ENCODE measurements around the gene KHNYN. TPM values are rescaled to one million over a fixed set of nuclear protein-coding genes. Genes with fewer than 3 reads are reported as not detected.

The KHNYN gene
- total and polyA plus RNA-seq, 10 donors, result 10.9 to 90.6 (median 70.5) TPM

GRCh38 chr14:24408764-24409163 is 21.0 kb upstream of the KHNYN start:
- Histone ChIP-seq H3K27ac (no peak overlapping the region), H3K4me1 (peaks cover 0 to 4% (median 0%) of the 10 kb centered on the region in 6 donors), H3K4me3 (no peak overlapping the region), H3K36me3 (peaks cover 0 to 43% (median 3%) of the 10 kb centered on the region in 6 donors), H3K9me3 (no peaks in the 10 kb centered on the region), H3K27me3 (replicated peaks in 1 of 7) (no peaks in the 10 kb centered on the region)
- WGBS, 5 donors, result 45 to 78% (median 60%) methylated on average over 1 to 3 of the region's 3 CpGs
- no peak for DNase-seq
- intact Hi-C loops (cut with DNase I; ENCODE audit: low total_unique reads), result no loop called here
- TF ChIP-seq POLR2A (IDR thresholded peaks at IDR 0.05) (no peak), CTCF (IDR thresholded peaks at IDR 0.05 in 8 of 11, conservative IDR thresholded peaks at IDR 0.05 in 3 of 11) (no peak), POLR2AphosphoS5 (IDR thresholded peaks at IDR 0.05) (no peak)

GRCh38 chr14:24409192-24409591 is 20.6 kb upstream of the KHNYN start:
- Histone ChIP-seq H3K4me1 (no peaks in the 10 kb centered on the region), H3K27ac (no peak overlapping the region), H3K36me3 (peaks cover 0 to 47% (median 8%) of the 10 kb centered on the region in 6 donors), H3K4me3 (no peak overlapping the region), H3K9me3 (no peaks in the 10 kb centered on the region), H3K27me3 (replicated peaks in 1 of 7) (no peaks in the 10 kb centered on the region)
- no peak for TF ChIP-seq POLR2A (IDR thresholded peaks at IDR 0.05)
- no peak for TF ChIP-seq CTCF (IDR thresholded peaks at IDR 0.05 in 8 of 11, conservative IDR thresholded peaks at IDR 0.05 in 3 of 11)
- TF ChIP-seq POLR2AphosphoS5 (IDR thresholded peaks at IDR 0.05), result no peak
- intact Hi-C loops (cut with DNase I; ENCODE audit: low total_unique reads), result no loop called here
- DNase-seq, result no peak
- 74 to 91% (median 83%) methylated on average over 4 to 6 of the region's 6 CpGs for WGBS, 5 donors

- H3K9me3 ChIP-seq, result no peaks in the 10 kb centered on the region
- no peak for TF ChIP-seq CTCF (IDR thresholded peaks at IDR 0.05 in 8 of 11, conservative IDR thresholded peaks at IDR 0.05 in 3 of 11)
- no peak for TF ChIP-seq POLR2A (IDR thresholded peaks at IDR 0.05)
- TF ChIP-seq POLR2AphosphoS5 (IDR thresholded peaks at IDR 0.05), result no peak
- H3K4me3 ChIP-seq, result no peak overlapping the region
- H3K36me3 ChIP-seq, result peaks cover 0 to 55% (median 12%) of the 10 kb centered on the region in 6 donors
- WGBS, 5 donors, result 87 to 96% (median 89%) methylated on average over 10 of the region's 10 CpGs
- no peak for DNase-seq
- H3K27me3 ChIP-seq (replicated peaks in 1 of 7), result no peaks in the 10 kb centered on the region
- intact Hi-C loops (cut with DNase I; ENCODE audit: low total_unique reads), result loop anchor here (10.0 kb wide), 1 partner anchor 45 kb away; the partner anchor contains the start of gene NFATC4
- H3K4me1 ChIP-seq, result no peaks in the 10 kb centered on the region
- no peak overlapping the region for H3K27ac ChIP-seq
Observed at GRCh38 chr14:24409956-24410355, 19.8 kb upstream of the KHNYN start.

- H3K4me3 ChIP-seq, result no peak overlapping the region
- no peaks in the 10 kb centered on the region for H3K4me1 ChIP-seq
- no peak for DNase-seq
- TF ChIP-seq CTCF (IDR thresholded peaks at IDR 0.05 in 8 of 11, conservative IDR thresholded peaks at IDR 0.05 in 3 of 11) (peak; percentile 26 to 80 (median 66)), POLR2AphosphoS5 (IDR thresholded peaks at IDR 0.05) (peak in 1 of 3 donors; percentile 21), POLR2A (IDR thresholded peaks at IDR 0.05) (no peak)
- H3K36me3 ChIP-seq, result peaks cover 0 to 64% (median 17%) of the 10 kb centered on the region in 6 donors
- no peaks in the 10 kb centered on the region for H3K9me3 ChIP-seq
- H3K27ac ChIP-seq, result no peak overlapping the region
- 64 to 77% (median 71%) methylated on average over 14 to 16 of the region's 16 CpGs for WGBS, 5 donors
- intact Hi-C loops (cut with DNase I; ENCODE audit: low total_unique reads), result loop anchor here (10.0 kb wide), 1 partner anchor 47 kb away; the partner anchor contains the start of gene NFATC4
- H3K27me3 ChIP-seq (replicated peaks in 1 of 7), result peaks cover 0 to 4% (median 0%) of the 10 kb centered on the region in 7 donors
Observed at GRCh38 chr14:24411443-24412389, 18.0 kb upstream of the KHNYN start.

Data from spleen (tissue), 11 donors.